ENCODE measurements around the gene GGT1. TPM values are rescaled to one million over a fixed set of nuclear protein-coding genes. Genes with fewer than 3 reads are reported as not detected.
A peak's percentile ranks its signal among the peaks of the same experiment; 100 is the strongest.

Gene GGT1
- total RNA-seq, 2 experiments from 2014 or later: 44.6 to 48.1 TPM

DNA sequence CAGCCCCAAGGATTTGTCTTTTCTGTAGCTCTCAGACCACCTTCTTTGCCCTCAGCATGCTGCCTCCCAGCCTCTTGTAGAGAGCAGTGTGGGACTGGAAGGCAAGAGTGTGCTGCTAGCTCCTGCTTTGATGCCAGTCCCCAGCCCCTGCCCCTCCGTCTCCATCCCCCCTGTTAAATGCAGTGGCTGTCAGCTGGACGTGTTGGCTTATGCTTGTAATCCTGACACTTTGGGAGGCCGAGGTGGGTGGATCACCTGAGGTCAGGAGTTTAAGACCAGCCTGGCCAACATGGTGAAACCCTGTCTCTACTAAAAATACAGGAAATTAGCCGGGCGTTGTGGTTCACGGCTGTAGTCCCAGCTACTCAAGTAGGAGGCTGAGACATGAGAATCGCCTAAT, 31.7 kb upstream of the GGT1 start:
- Mint-ChIP-seq H3K36me3 (ENCODE audit: low read depth) (peaks cover 48% of the 10 kb centered on the region), H3K4me1 (peaks cover 3% of the 10 kb centered on the region), H3K27ac (peak overlapping the region; percentile 19), H3K27me3 (no peaks in the 10 kb centered on the region), H3K4me3 (no peak overlapping the region), H3K9me3 (no peaks in the 10 kb centered on the region)
- DNase-seq: no peak
- POLR2A ChIA-PET: no interaction called here
- CTCF ChIA-PET: interaction anchor here (0.6 kb wide), 1 partner anchor 41 kb away, joined by 4 read pairs; no protein-coding TSS in a partner anchor

DNA sequence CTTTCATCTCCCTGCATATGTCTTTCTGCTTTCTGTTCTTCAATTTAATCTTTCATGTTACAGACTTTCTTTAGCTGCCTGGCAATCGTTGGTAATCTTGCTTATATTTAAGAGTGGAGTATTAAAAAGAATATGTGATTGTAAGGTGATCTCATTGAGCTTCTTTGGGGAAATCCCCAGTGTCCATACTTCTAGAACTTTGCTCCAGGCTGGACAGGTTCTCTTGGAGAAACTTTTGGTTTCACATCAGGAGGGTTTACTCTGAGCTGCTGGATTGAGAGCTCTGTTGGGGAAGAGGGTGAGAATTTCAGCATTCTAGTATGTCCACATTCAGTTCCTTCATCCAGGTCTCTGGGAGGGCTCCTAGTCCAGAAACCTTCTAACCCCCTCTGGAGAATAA, 26.2 kb upstream of the GGT1 start:
- peaks cover 22% of the 10 kb centered on the region for H3K36me3 Mint-ChIP-seq (ENCODE audit: low read depth)
- H3K27me3 Mint-ChIP-seq: no peaks in the 10 kb centered on the region
- H3K27ac Mint-ChIP-seq: no peak overlapping the region
- CTCF ChIA-PET: interaction anchor here (1.0 to 1.6 kb wide), 2 partner anchors 14 to 168 kb away, joined by 3 read pairs; no protein-coding TSS in a partner anchor
- H3K9me3 Mint-ChIP-seq: no peaks in the 10 kb centered on the region
- POLR2A ChIA-PET: no interaction called here
- no peak overlapping the region for H3K4me3 Mint-ChIP-seq
- DNase-seq: no peak
- H3K4me1 Mint-ChIP-seq: no peaks in the 10 kb centered on the region

GRCh38 chr22:24578355-24579257, 24.4 kb upstream of the GGT1 start:
- peaks cover 1% of the 10 kb centered on the region for H3K4me1 Mint-ChIP-seq
- ChIA-PET POLR2A (no interaction called here), CTCF (no interaction called here)
- H3K27me3 Mint-ChIP-seq: no peaks in the 10 kb centered on the region
- H3K27ac Mint-ChIP-seq: no peak overlapping the region
- H3K36me3 Mint-ChIP-seq (ENCODE audit: low read depth): peaks cover 11% of the 10 kb centered on the region
- H3K4me3 Mint-ChIP-seq: no peak overlapping the region
- H3K9me3 Mint-ChIP-seq: no peaks in the 10 kb centered on the region
- DNase-seq: no peak

DNA sequence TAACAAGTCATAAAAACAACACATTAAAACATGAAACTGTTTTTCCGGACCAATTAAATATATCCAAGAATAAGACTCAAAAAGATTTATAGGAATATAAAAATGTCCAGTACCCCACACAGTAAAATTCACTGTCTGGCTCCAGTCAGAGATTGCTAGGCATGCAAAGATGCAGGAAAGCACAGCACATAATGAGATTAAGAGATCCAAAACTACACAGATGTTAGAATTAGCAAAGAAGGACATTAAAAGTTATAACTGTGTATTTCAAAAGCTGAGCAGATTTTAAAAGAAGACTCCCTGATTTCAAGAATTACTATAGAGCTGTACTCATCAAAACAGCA, 23.8 kb upstream of the GGT1 start:
- Mint-ChIP-seq H3K27ac (no peak overlapping the region), H3K27me3 (no peaks in the 10 kb centered on the region), H3K9me3 (no peaks in the 10 kb centered on the region), H3K36me3 (ENCODE audit: low read depth) (peaks cover 11% of the 10 kb centered on the region), H3K4me1 (peaks cover 6% of the 10 kb centered on the region), H3K4me3 (no peak overlapping the region)
- CTCF ChIA-PET: no interaction called here
- POLR2A ChIA-PET: no interaction called here
- no peak for DNase-seq

- ChIA-PET CTCF (interaction anchor here (1.1 kb wide), 1 partner anchor 55 kb away, joined by 3 read pairs; no protein-coding TSS in a partner anchor), POLR2A (no interaction called here)
- Mint-ChIP-seq H3K27ac (no peak overlapping the region), H3K4me1 (peaks cover 6% of the 10 kb centered on the region), H3K36me3 (ENCODE audit: low read depth) (peaks cover 6% of the 10 kb centered on the region), H3K27me3 (no peaks in the 10 kb centered on the region), H3K9me3 (no peaks in the 10 kb centered on the region), H3K4me3 (no peak overlapping the region)
- no peak for DNase-seq
These were observed 22.7 kb upstream of the GGT1 start for GRCh38 chr22:24580276-24580675.

DNA sequence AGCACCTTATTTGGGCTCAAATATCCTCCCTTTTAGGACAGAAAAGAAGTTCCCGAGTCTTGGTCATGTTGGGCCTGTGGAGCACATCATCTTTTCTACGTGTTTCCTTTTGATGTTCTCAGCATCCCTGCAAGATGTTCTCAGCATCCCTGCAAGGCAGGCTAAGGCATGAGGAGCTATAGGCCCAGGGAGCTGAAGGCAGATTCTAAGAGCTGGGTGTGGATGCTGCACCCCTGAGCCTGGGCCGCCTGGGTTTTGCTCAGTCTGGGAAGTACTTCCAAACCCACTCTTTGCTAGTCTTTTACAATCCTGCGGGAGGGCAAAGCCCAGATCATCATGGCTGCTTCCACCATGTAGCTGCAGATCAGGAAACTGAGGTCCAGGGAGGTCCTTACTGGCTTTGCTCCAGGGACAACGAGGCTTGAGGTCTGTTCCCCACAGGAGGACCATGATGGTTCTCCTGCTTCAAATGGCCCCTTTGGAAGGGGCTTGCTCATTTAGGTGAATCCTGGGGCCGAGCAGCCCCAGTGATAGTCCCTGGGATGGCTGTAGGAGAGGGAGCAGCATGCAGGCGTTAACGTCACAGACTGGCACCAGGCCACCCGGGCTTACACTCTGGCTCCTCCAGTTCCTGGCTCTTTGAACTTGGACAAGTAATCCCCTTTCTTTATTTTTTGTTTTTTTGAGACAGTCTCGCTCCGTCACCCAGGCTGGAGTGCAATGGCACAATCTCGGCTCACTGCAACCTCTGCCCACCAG, 20.8 kb upstream of the GGT1 start:
- H3K4me1 Mint-ChIP-seq: peaks cover 6% of the 10 kb centered on the region
- H3K4me3 Mint-ChIP-seq: no peak overlapping the region
- H3K27me3 Mint-ChIP-seq: no peaks in the 10 kb centered on the region
- CTCF ChIA-PET: interaction anchor here (0.6 kb wide), 1 partner anchor 103 kb away, joined by 5 read pairs; no protein-coding TSS in a partner anchor
- H3K36me3 Mint-ChIP-seq (ENCODE audit: low read depth): no peaks in the 10 kb centered on the region
- H3K27ac Mint-ChIP-seq: no peak overlapping the region
- POLR2A ChIA-PET: no interaction called here
- no peak for DNase-seq
- H3K9me3 Mint-ChIP-seq: no peaks in the 10 kb centered on the region

GRCh38 chr22:24583221-24584165, 19.5 kb upstream of the GGT1 start:
- ChIA-PET POLR2A (no interaction called here), CTCF (interaction anchor here (1.4 kb wide), 1 partner anchor 15 kb away, joined by 3 read pairs; no protein-coding TSS in a partner anchor)
- Mint-ChIP-seq H3K36me3 (ENCODE audit: low read depth) (no peaks in the 10 kb centered on the region), H3K4me1 (peaks cover 6% of the 10 kb centered on the region), H3K27me3 (no peaks in the 10 kb centered on the region), H3K4me3 (no peak overlapping the region), H3K9me3 (no peaks in the 10 kb centered on the region), H3K27ac (peak overlapping the region; percentile 73)
- DNase-seq: no peak

DNA sequence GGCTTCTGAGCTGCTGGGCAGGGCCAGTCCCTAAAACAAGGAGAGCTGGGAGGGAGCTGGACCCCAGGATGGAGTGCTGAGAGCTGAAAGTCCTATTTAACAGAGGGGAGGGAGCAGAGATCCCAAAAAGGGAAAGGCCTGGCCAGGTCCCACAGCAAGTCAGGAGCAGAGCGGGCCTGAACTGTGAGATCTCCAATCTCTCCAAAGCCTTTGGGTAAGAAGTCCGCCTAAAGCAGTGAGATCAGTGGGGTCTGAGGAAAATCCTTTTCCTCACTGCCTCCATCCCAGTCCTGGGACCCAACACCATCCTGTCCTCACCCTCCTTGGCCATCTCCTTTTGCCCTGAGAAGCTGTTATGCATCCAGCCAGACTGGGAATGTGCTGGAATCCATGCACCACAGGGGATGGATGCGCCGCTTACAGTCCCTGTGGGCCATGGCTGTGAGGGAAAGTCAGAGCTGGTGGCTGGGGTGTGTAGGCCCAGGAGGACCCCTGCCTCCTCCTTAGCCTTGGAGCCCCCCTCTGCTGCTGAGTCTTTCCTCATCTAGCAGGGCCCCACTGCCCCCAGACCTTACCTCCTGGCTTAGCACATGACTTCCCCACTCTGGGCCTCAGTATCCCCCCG, 18.7 kb upstream of the GGT1 start:
- ChIA-PET POLR2A (no interaction called here), CTCF (interaction anchor here (0.8 to 1.4 kb wide), 2 partner anchors 12 to 14 kb away, joined by 3 read pairs; no protein-coding TSS in a partner anchor)
- Mint-ChIP-seq H3K4me1 (peaks cover 6% of the 10 kb centered on the region), H3K36me3 (ENCODE audit: low read depth) (no peaks in the 10 kb centered on the region), H3K27ac (peak overlapping the region; percentile 73), H3K4me3 (no peak overlapping the region), H3K9me3 (no peaks in the 10 kb centered on the region), H3K27me3 (no peaks in the 10 kb centered on the region)
- no peak for DNase-seq

- ChIA-PET CTCF (interaction anchor here (0.8 to 1.2 kb wide), 2 partner anchors 13 to 26 kb away, joined by 3 read pairs; no protein-coding TSS in a partner anchor), POLR2A (no interaction called here)
- no peak overlapping the region for H3K4me3 Mint-ChIP-seq
- H3K36me3 Mint-ChIP-seq (ENCODE audit: low read depth): no peaks in the 10 kb centered on the region
- no peak overlapping the region for H3K27ac Mint-ChIP-seq
- no peak for DNase-seq
- H3K9me3 Mint-ChIP-seq: no peaks in the 10 kb centered on the region
- H3K27me3 Mint-ChIP-seq: no peaks in the 10 kb centered on the region
- peaks cover 6% of the 10 kb centered on the region for H3K4me1 Mint-ChIP-seq
These were observed 18.1 kb upstream of the GGT1 start for GRCh38 chr22:24584871-24585411.

GRCh38 chr22:24585461-24585860, 17.5 kb upstream of the GGT1 start:
- no peaks in the 10 kb centered on the region for H3K9me3 Mint-ChIP-seq
- ChIA-PET CTCF (interaction anchor here (1.2 kb wide), 1 partner anchor 26 kb away, joined by 3 read pairs; no protein-coding TSS in a partner anchor), POLR2A (no interaction called here)
- H3K4me3 Mint-ChIP-seq: no peak overlapping the region
- H3K36me3 Mint-ChIP-seq (ENCODE audit: low read depth): no peaks in the 10 kb centered on the region
- H3K27me3 Mint-ChIP-seq: no peaks in the 10 kb centered on the region
- DNase-seq: no peak
- H3K4me1 Mint-ChIP-seq: peaks cover 6% of the 10 kb centered on the region
- no peak overlapping the region for H3K27ac Mint-ChIP-seq

DNA sequence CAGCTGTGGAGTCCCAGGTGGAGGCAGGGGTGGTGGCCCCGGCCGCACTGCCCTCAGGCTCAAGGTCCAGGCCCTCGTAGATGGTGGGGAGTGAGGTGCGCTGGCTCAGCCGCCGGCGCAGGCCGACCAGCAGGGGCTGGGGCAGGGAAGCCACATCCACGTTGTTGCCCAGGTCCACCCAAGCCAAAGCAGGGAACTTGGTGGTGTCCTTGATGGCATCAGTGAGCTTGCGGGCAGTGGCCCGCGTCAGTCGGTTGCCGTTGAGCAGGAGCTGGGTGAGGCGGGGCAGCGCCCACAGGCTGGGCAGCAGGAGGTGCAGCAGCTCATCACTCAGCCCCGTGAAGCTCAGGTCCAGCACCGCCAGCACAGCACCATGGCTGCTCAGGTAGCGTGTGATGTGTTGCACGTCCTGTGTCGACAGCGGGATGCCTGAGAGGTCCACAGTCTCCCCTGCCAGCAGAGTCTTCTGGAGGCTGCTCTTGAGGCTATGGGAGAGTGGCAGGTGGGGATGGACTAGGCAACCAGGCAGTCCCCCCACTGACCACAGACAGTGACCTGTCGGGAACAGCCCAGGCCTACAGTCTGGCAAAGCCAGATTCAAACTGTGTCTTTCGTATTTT, 17.0 kb upstream of the GGT1 start:
- Mint-ChIP-seq H3K27ac (no peak overlapping the region), H3K36me3 (ENCODE audit: low read depth) (no peaks in the 10 kb centered on the region), H3K4me3 (no peak overlapping the region), H3K9me3 (no peaks in the 10 kb centered on the region), H3K27me3 (no peaks in the 10 kb centered on the region), H3K4me1 (peaks cover 6% of the 10 kb centered on the region)
- POLR2A ChIA-PET: no interaction called here
- CTCF ChIA-PET: interaction anchor here (1.2 kb wide), 1 partner anchor 27 kb away, joined by 3 read pairs; no protein-coding TSS in a partner anchor
- no peak for DNase-seq

Data from activated CD4-positive, alpha-beta T cell treated with anti-CD3 and anti-CD28 coated beads, Interleukin-2, amount 10 ng/mL, durations not matched to agents 7 days and 5 days (primary cell).